IMR-90 (cell line): ENCODE results near the gene LEPR. TPM values are rescaled to one million over a fixed set of nuclear protein-coding genes. Genes with fewer than 3 reads are reported as not detected.

Source experiments
- ATAC-seq: fragments of 200-7000 bp; cut with Tn5 transposase; 2 replicates; pipeline ENCODE4 v1.9.1; 2020; ENCODE audit warnings: low read depth, mild to moderate bottlenecking, moderate library complexity
- BruUV-seq: library from RNA; stranded (reverse); fragments of 400-500 nt; replicated peaks from 2 replicates; lab custom pipeline; 2021; lab: Mats Ljungman, UMichigan
- CTCF ChIA-PET: fragments of 300-600 bp; formaldehyde crosslinking; extraction: SDS; loops from one replicate; lab custom pipeline; 2021; ENCODE audit warnings: antibody characterized with exemption; lab: Yijun Ruan, JAX
- POLR2A ChIA-PET: fragments of 300-600 bp; sonication (Branson Sonifier 250); formaldehyde crosslinking; loops from one replicate; lab custom pipeline; 2022; ENCODE audit warnings: antibody characterized with exemption; ENCODE audit not compliant: unreplicated experiment; lab: Charles Lee
- DNase-seq: peaks from one replicate; pipeline ENCODE4 v3.0.0; 2013
- H2AFZ ChIP-seq: replicated peaks from 2 replicates; pipeline ENCODE3; 2013; ENCODE audit warnings: low read length, mild to moderate bottlenecking; ENCODE audit not compliant: poor library complexity
- H2AK5ac ChIP-seq: 2 replicates; pipeline ENCODE4 v1.6.1; 2013; ENCODE audit warnings: low read depth, low read length, inconsistent platforms
- H2AK9ac ChIP-seq: replicated peaks from 2 replicates; pipeline ENCODE3; 2013; ENCODE audit warnings: mild to moderate bottlenecking, low read depth, low read length, moderate library complexity; ENCODE audit not compliant: poor library complexity
- H2BK120ac ChIP-seq: 2 replicates; pipeline ENCODE4 v1.6.1; 2013; ENCODE audit warnings: low read depth, low read length, inconsistent platforms
- H2BK15ac ChIP-seq: 3 replicates; pipeline ENCODE4 v1.6.1; 2013; ENCODE audit warnings: low read depth, low read length, inconsistent platforms
- H2BK20ac ChIP-seq: 2 replicates; pipeline ENCODE4 v1.6.1; 2013; ENCODE audit warnings: low read depth, mild to moderate bottlenecking, inconsistent platforms, low read length, moderate library complexity
- H2BK5ac ChIP-seq: 2 replicates; pipeline ENCODE4 v1.6.1; 2013; ENCODE audit warnings: mild to moderate bottlenecking, low read depth, low read length, inconsistent platforms; ENCODE audit not compliant: poor library complexity, severe bottlenecking
- H3K14ac ChIP-seq: replicated peaks from 2 replicates; pipeline ENCODE4 v1.6.1; 2013; ENCODE audit warnings: low read depth, low read length, inconsistent platforms
- H3K18ac ChIP-seq: 2 replicates; pipeline ENCODE4 v1.6.1; 2013; ENCODE audit warnings: low read depth, low read length, control low read depth
- H3K23ac ChIP-seq: 2 replicates; pipeline ENCODE4 v1.6.1; 2013; ENCODE audit warnings: low read depth, low read length, inconsistent platforms
- H3K27ac ChIP-seq: 2 replicates; pipeline ENCODE4 v1.5.1; 2013; ENCODE audit warnings: mild to moderate bottlenecking, control low read depth, low read length; ENCODE audit not compliant: insufficient read depth
- H3K27me3 ChIP-seq: 2 replicates; pipeline ENCODE4 v1.6.1; 2013; ENCODE audit warnings: low read length; ENCODE audit not compliant: control insufficient read depth, insufficient read depth
- H3K36me3 ChIP-seq: 2 replicates; pipeline ENCODE4 v1.6.1; 2013; ENCODE audit warnings: low read length, mixed read lengths; ENCODE audit not compliant: control insufficient read depth, insufficient read depth
- H3K4ac ChIP-seq: 2 replicates; pipeline ENCODE4 v1.6.1; 2013; ENCODE audit warnings: low read depth, low read length, inconsistent platforms
- H3K4me1 ChIP-seq: 2 replicates; pipeline ENCODE4 v1.6.1; 2013; ENCODE audit warnings: low read length, mixed read lengths; ENCODE audit not compliant: control insufficient read depth, insufficient read depth
- H3K4me2 ChIP-seq: 2 replicates; pipeline ENCODE4 v1.6.1; 2013; ENCODE audit warnings: low read depth, mild to moderate bottlenecking, control low read depth, low read length, moderate library complexity
- H3K4me3 ChIP-seq: 2 replicates; pipeline ENCODE4 v1.5.1; 2013; ENCODE audit warnings: low read depth, mild to moderate bottlenecking, control low read depth, low read length, moderate library complexity; ENCODE audit not compliant: insufficient read depth
- H3K56ac ChIP-seq: 2 replicates; pipeline ENCODE4 v1.6.1; 2013; ENCODE audit warnings: low read length, inconsistent platforms; ENCODE audit not compliant: insufficient read depth; ENCODE audit errors: extremely low read depth
- H3K79me1 ChIP-seq, 2 experiments: 2 replicates each; pipeline ENCODE4 v1.6.1; 2013; ENCODE audit warnings: low read length in 2 of 2, inconsistent platforms in 1 of 2, low read depth in 1 of 2
- H3K9ac ChIP-seq: 2 replicates; pipeline ENCODE4 v1.6.1; 2013; ENCODE audit warnings: low read depth, low read length, control low read depth
- H3K9me1 ChIP-seq: 2 replicates; pipeline ENCODE4 v1.6.1; 2013; ENCODE audit warnings: low read length, inconsistent platforms; ENCODE audit not compliant: insufficient read depth
- H3K9me3 ChIP-seq: 2 replicates; pipeline ENCODE4 v1.6.1; 2013; ENCODE audit warnings: low read length; ENCODE audit not compliant: control insufficient read depth, insufficient read depth
- H4K20me1 ChIP-seq: 2 replicates; pipeline ENCODE4 v1.6.1; 2013; ENCODE audit warnings: low read length, inconsistent platforms; ENCODE audit not compliant: insufficient read depth
- H4K5ac ChIP-seq: 2 replicates; pipeline ENCODE4 v1.6.1; 2013; ENCODE audit warnings: mild to moderate bottlenecking, low read depth, low read length, control low read depth
- H4K8ac ChIP-seq, 2 experiments: 2 replicates each; pipeline ENCODE4 v1.6.1; 2013; ENCODE audit warnings: low read depth in 2 of 2, low read length in 2 of 2, control low read depth in 1 of 2, inconsistent platforms in 1 of 2
- H4K91ac ChIP-seq: 2 replicates; pipeline ENCODE4 v1.6.1; 2013; ENCODE audit warnings: low read depth, low read length, inconsistent platforms; ENCODE audit not compliant: insufficient read depth
- BHLHE40 ChIP-seq: fragments of 150-350 bp; IDR thresholded peaks from 2 replicates; pipeline ENCODE4 v1.6.1; 2016; ENCODE audit warnings: mild to moderate bottlenecking, low read depth, low read length
- CEBPB ChIP-seq: IDR thresholded peaks from 2 replicates; pipeline ENCODE4 v1.6.1; 2012; ENCODE audit warnings: low read depth, low read length, improper control_type of control experiment
- CHD1 ChIP-seq: IDR thresholded peaks from 2 replicates; pipeline ENCODE4 v1.6.1; 2012; ENCODE audit warnings: low read depth, low read length, improper control_type of control experiment
- FOS ChIP-seq: fragments of 150-350 bp; IDR thresholded peaks from 2 replicates; pipeline ENCODE4 v1.6.1; 2016; ENCODE audit warnings: low read depth, low read length
- MAFK ChIP-seq: IDR thresholded peaks from 2 replicates; pipeline ENCODE4 v1.6.1; 2012; ENCODE audit warnings: low read depth, low read length, improper control_type of control experiment
- MAZ ChIP-seq: IDR thresholded peaks from 2 replicates; pipeline ENCODE4 v1.6.1; 2012; ENCODE audit warnings: low read depth, mild to moderate bottlenecking, low read length, improper control_type of control experiment, moderate library complexity, borderline replicate concordance
- MXI1 ChIP-seq: IDR thresholded peaks from 2 replicates; pipeline ENCODE4 v1.6.1; 2012; ENCODE audit warnings: low read depth, mild to moderate bottlenecking, low read length, moderate library complexity, borderline replicate concordance
- NFE2L2 ChIP-seq: fragments of 150-350 bp; IDR thresholded peaks from 2 replicates; pipeline ENCODE4 v1.6.1; 2016; ENCODE audit warnings: low read depth, mild to moderate bottlenecking, low read length
- POLR2A ChIP-seq: IDR thresholded peaks from 2 replicates; pipeline ENCODE4 v1.6.1; 2012; ENCODE audit warnings: mild to moderate bottlenecking, low read depth, low read length
- RCOR1 ChIP-seq: IDR thresholded peaks from 2 replicates; pipeline ENCODE4 v1.6.1; 2012; ENCODE audit warnings: mild to moderate bottlenecking, low read length, improper control_type of control experiment; ENCODE audit not compliant: insufficient replicate concordance
- RFX5 ChIP-seq: IDR thresholded peaks from 2 replicates; pipeline ENCODE4 v1.8.0; 2012; ENCODE audit warnings: low read depth, mild to moderate bottlenecking, low read length, moderate library complexity
- SMC3 ChIP-seq: fragments of 150-350 bp; IDR thresholded peaks from 2 replicates; pipeline ENCODE4 v1.6.1; 2016; ENCODE audit warnings: low read depth, mild to moderate bottlenecking, antibody characterized with exemption, low read length, moderate library complexity
- WGBS, 2 experiments: methylation state at CpG; one replicate each; pipeline versions ENCODE4 v1.1.5 to v1.1.7; 2013; ENCODE audit warnings: missing lambda C conversion rate in 2 of 2; ENCODE audit not compliant: insufficient read length in 1 of 2; ENCODE audit errors: extremely low coverage in 2 of 2; 5-methylcytosine and 5-hydroxymethylcytosine counted together
- dilution Hi-C: fragments of 300-500 bp; cut with HindIII; formaldehyde crosslinking; loops from one replicate; pipeline ENCODE4 v1.14.3; 2018; ENCODE audit warnings: low sequenced_read_pairs; ENCODE audit not compliant: unreplicated experiment
- in situ Hi-C: fragments of 300-500 bp; cut with MboI; formaldehyde crosslinking; loops from 3 replicates; pipeline ENCODE4 v1.14.3; 2019; ENCODE audit warnings: low sequenced_read_pairs, inconsistent platforms, mixed read lengths
- intact Hi-C: fragments of 100-400 bp; cut with micrococcal nuclease; formaldehyde crosslinking; loops from 2 replicates; pipeline ENCODE4 v1.10.0; 2022
- polyA plus RNA-seq, 3 experiments: library from polyadenylated mRNA; depleted of rRNA; stranded (reverse); fragments of >200 nt; gene quantifications; 2 replicates each; pipeline ENCODE4 v1.2.3, GENCODE V29; 2012; ENCODE audit warnings: low replicate concordance in 1 of 3
- total RNA-seq: library from RNA; depleted of rRNA; stranded (reverse); fragments of >200 nt; gene quantifications from 2 replicates; pipeline ENCODE4 v1.2.3, GENCODE V29; 2012
- TF ChIP-seq, protein P1 (sequence below): conservative IDR thresholded peaks from 2 replicates; pipeline ENCODE4 v1.5.1; 2012; ENCODE audit warnings: mild to moderate bottlenecking, low read depth, low read length, improper control_type of control experiment
- TF ChIP-seq, protein P2 (sequence below): fragments of 150-350 bp; IDR thresholded peaks from 2 replicates; pipeline ENCODE4 v1.6.1; 2016; ENCODE audit warnings: low read depth, mild to moderate bottlenecking, low read length, moderate library complexity, borderline replicate concordance
- TF ChIP-seq, protein P3 (sequence below): fragments of 150-350 bp; IDR thresholded peaks from 2 replicates; pipeline ENCODE4 v1.6.1; 2017; ENCODE audit warnings: mild to moderate bottlenecking, antibody characterized with exemption, low read length, low read depth

Gene LEPR
- total and polyA plus RNA-seq, 2 of the 4 experiments (the other 2 are of a cell fraction), result 2.1 to 8.8 TPM

DNA sequence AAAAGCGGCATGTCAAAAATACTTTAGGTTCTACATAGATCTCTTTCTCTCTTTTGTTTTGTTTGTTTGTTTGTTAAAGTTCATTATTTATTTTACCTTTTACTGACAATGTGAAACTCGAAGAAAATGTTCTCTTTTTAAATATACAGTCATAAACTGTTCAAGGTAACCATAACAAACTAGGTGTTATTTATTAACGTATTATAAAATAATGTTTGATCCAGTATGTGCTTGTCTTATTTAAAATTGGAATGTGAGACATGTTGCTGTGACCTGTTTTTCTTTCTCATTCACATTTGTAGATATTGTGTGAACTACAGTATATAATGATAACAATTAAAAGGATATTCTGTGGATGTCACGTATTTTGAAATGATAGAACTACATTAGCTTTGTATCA lies 5.9 kb upstream of the LEPR start:
- in situ Hi-C loops, result no loop called here
- ChIA-PET CTCF (interaction anchor here (0.6 kb wide), 2 partner anchors 354 to 397 kb away, joined by 3 to 7 read pairs; no protein-coding TSS in a partner anchor), POLR2A (no interaction called here)

More for the DNA sequence above, 5.9 kb upstream of the LEPR start:
- Histone ChIP-seq H2AK5ac (no peak overlapping the region), H3K18ac (no peak overlapping the region), H4K91ac (no peak overlapping the region), H3K9me3 (no peaks in the 10 kb centered on the region), H3K14ac (no peak overlapping the region), H3K79me1 (no peaks in the 10 kb centered on the region), H4K5ac (no peak overlapping the region), H3K23ac (no peak overlapping the region), H2BK5ac (no peak overlapping the region), H3K4me3 (no peak overlapping the region), H3K4me1 (peaks cover 2% of the 10 kb centered on the region; the same call in 1 of the 2 replicates), H3K4me2 (no peak overlapping the region), H3K56ac (no peak overlapping the region), H3K27me3 (no peaks in the 10 kb centered on the region), H3K36me3 (no peaks in the 10 kb centered on the region), H3K9ac (no peak overlapping the region), H3K4ac (no peak overlapping the region), H4K20me1 (no peaks in the 10 kb centered on the region), H3K9me1 (no peaks in the 10 kb centered on the region; the same call in 1 of the 2 replicates), H2AK9ac (no peak overlapping the region), H2BK20ac (no peak overlapping the region), H4K8ac (no peak overlapping the region), H3K27ac (no peak overlapping the region), H2AFZ (no peak overlapping the region), H2BK120ac (no peak overlapping the region), H2BK15ac (no peak overlapping the region)
- intact Hi-C loops, result no loop called here
- dilution Hi-C loops, result no loop called here
- ATAC-seq, result no peak
- no TSS peak for BruUV-seq
- no CpG with 5 or more reads among the region's 4 CpGs for WGBS, 2 experiments
- DNase-seq, result no peak
- TF ChIP-seq POLR2A (no peak), NFE2L2 (no peak), SMC3 (no peak), RFX5 (no peak), BHLHE40 (no peak), MAFK (no peak), MXI1 (no peak), CEBPB (no peak), MAZ (no peak), RCOR1 (no peak), FOS (no peak), CHD1 (no peak)
- TF ChIP-seq, protein P1, sequence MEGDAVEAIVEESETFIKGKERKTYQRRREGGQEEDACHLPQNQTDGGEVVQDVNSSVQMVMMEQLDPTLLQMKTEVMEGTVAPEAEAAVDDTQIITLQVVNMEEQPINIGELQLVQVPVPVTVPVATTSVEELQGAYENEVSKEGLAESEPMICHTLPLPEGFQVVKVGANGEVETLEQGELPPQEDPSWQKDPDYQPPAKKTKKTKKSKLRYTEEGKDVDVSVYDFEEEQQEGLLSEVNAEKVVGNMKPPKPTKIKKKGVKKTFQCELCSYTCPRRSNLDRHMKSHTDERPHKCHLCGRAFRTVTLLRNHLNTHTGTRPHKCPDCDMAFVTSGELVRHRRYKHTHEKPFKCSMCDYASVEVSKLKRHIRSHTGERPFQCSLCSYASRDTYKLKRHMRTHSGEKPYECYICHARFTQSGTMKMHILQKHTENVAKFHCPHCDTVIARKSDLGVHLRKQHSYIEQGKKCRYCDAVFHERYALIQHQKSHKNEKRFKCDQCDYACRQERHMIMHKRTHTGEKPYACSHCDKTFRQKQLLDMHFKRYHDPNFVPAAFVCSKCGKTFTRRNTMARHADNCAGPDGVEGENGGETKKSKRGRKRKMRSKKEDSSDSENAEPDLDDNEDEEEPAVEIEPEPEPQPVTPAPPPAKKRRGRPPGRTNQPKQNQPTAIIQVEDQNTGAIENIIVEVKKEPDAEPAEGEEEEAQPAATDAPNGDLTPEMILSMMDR, result no peak
- TF ChIP-seq, protein P2, sequence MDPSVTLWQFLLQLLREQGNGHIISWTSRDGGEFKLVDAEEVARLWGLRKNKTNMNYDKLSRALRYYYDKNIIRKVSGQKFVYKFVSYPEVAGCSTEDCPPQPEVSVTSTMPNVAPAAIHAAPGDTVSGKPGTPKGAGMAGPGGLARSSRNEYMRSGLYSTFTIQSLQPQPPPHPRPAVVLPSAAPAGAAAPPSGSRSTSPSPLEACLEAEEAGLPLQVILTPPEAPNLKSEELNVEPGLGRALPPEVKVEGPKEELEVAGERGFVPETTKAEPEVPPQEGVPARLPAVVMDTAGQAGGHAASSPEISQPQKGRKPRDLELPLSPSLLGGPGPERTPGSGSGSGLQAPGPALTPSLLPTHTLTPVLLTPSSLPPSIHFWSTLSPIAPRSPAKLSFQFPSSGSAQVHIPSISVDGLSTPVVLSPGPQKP, result no peak
- TF ChIP-seq, protein P3, sequence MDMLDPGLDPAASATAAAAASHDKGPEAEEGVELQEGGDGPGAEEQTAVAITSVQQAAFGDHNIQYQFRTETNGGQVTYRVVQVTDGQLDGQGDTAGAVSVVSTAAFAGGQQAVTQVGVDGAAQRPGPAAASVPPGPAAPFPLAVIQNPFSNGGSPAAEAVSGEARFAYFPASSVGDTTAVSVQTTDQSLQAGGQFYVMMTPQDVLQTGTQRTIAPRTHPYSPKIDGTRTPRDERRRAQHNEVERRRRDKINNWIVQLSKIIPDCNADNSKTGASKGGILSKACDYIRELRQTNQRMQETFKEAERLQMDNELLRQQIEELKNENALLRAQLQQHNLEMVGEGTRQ, result no peak
